Gastrocnemius medialis (tissue), 4 donors: Measurements from ENCODE around the gene XPO4.

Source experiments
- POLR2A ChIP-seq, 2 donors: fragments of 450-650 bp; IDR thresholded peaks; one replicate each; pipeline ENCODE4 v1.6.1; 2017; ENCODE audit warnings: antibody characterized with exemption in 2 of 2, mild to moderate bottlenecking in 2 of 2, moderate library complexity in 2 of 2
- TF ChIP-seq, protein P1 (sequence below), 5 experiments: fragments of 450-650 bp in 3 of 5; fragments of 200-600 bp in 2 of 5; sonication (generic) in 2 of 5; IDR thresholded peaks in 4 of 5; conservative IDR thresholded peaks in 1 of 5; 1 replicate in 4 of 5; 2 replicates in 1 of 5; pipeline ENCODE4 v1.5.1; 2016 to 2019; ENCODE audit warnings: antibody characterized with exemption in 5 of 5, mild to moderate bottlenecking in 3 of 5, moderate library complexity in 3 of 5

DNA sequence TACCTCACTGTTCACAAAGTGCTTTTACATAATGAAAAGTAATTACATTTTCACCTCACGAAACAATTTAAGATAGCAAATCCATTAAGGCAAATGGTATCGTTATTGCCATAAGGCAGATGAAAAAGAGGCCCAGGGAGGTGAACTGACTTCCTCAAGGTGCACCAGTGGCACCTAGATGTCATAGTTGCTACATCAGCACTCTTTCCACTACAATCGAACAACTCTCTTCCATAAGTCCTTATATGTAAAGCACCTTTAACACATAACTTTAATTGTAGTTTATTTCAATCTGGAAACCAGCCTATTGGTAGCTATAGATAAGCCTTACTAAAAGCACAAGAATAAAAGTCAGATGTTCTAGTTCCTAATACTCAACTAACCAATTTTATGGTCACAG, 35.1 kb downstream of the XPO4 start:
- TF ChIP-seq, protein P1, sequence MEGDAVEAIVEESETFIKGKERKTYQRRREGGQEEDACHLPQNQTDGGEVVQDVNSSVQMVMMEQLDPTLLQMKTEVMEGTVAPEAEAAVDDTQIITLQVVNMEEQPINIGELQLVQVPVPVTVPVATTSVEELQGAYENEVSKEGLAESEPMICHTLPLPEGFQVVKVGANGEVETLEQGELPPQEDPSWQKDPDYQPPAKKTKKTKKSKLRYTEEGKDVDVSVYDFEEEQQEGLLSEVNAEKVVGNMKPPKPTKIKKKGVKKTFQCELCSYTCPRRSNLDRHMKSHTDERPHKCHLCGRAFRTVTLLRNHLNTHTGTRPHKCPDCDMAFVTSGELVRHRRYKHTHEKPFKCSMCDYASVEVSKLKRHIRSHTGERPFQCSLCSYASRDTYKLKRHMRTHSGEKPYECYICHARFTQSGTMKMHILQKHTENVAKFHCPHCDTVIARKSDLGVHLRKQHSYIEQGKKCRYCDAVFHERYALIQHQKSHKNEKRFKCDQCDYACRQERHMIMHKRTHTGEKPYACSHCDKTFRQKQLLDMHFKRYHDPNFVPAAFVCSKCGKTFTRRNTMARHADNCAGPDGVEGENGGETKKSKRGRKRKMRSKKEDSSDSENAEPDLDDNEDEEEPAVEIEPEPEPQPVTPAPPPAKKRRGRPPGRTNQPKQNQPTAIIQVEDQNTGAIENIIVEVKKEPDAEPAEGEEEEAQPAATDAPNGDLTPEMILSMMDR (IDR thresholded peaks at IDR 0.05 in 4 of 5, conservative IDR thresholded peaks at IDR 0.05 in 1 of 5) = no peak
- TF ChIP-seq POLR2A (IDR thresholded peaks at IDR 0.05) = no peak
